SK-N-SH treated with all-trans-retinoic acid at 6 μM for 48 hours (cell line): ENCODE results near the gene C9.

Experiments
- ATAC-seq: fragments of 200-7000 bp; cut with Tn5 transposase; 3 replicates; pipeline ENCODE4 v1.9.1; 2020; ENCODE audit warnings: mild to moderate bottlenecking, moderate library complexity
- ARNTL ChIP-seq: fragments of 450-650 bp; formaldehyde crosslinking; IDR thresholded peaks from 2 replicates; pipeline ENCODE4 v1.5.0; 2020; ENCODE audit warnings: low read depth, mild to moderate bottlenecking, moderate library complexity, borderline replicate concordance
- BACH2 ChIP-seq: fragments of 250-450 bp; sonication (Bioruptor Pico); IDR thresholded peaks from 2 replicates; pipeline ENCODE4 v1.9.0; 2021; ENCODE audit warnings: mild to moderate bottlenecking, borderline replicate concordance
- CREB5 ChIP-seq: fragments of 250-450 bp; sonication (Bioruptor Pico); IDR thresholded peaks from 2 replicates; pipeline ENCODE4 v1.5.1; 2020; ENCODE audit warnings: low read depth, mild to moderate bottlenecking, moderate library complexity
- CSDC2 ChIP-seq: fragments of 250-450 bp; sonication (Bioruptor Pico); IDR thresholded peaks from 2 replicates; pipeline ENCODE4 v1.5.0; 2020; ENCODE audit warnings: mild to moderate bottlenecking, moderate library complexity
- CSRNP3 ChIP-seq: fragments of 250-450 bp; sonication (Bioruptor Pico); IDR thresholded peaks from 2 replicates; pipeline ENCODE4 v1.5.1; 2021; ENCODE audit warnings: mild to moderate bottlenecking, moderate library complexity
- GLIS3 ChIP-seq: fragments of 250-450 bp; sonication (Bioruptor Pico); IDR thresholded peaks from 2 replicates; pipeline ENCODE4 v1.5.0; 2020; ENCODE audit warnings: mild to moderate bottlenecking, moderate library complexity
- ISL1 ChIP-seq: fragments of 250-450 bp; sonication (Bioruptor Pico); IDR thresholded peaks from 2 replicates; pipeline ENCODE4 v2.1.2; 2022; ENCODE audit warnings: mild to moderate bottlenecking, moderate library complexity
- OSR1 ChIP-seq: fragments of 250-450 bp; sonication (Bioruptor Pico); IDR thresholded peaks from 2 replicates; pipeline ENCODE4 v1.8.0; 2022; ENCODE audit warnings: moderate library complexity, mild to moderate bottlenecking, inconsistent platforms
- PATZ1 ChIP-seq: fragments of 250-450 bp; sonication (Bioruptor Pico); IDR thresholded peaks from 2 replicates; pipeline ENCODE4 v1.8.0; 2020; ENCODE audit warnings: mild to moderate bottlenecking, moderate library complexity, borderline replicate concordance
- PPARA ChIP-seq: fragments of 250-450 bp; sonication (Bioruptor Pico); IDR thresholded peaks from 2 replicates; pipeline ENCODE4 v1.5.0; 2020; ENCODE audit warnings: mild to moderate bottlenecking, borderline replicate concordance
- RARB ChIP-seq: fragments of 250-450 bp; sonication (Bioruptor Pico); IDR thresholded peaks from 2 replicates; pipeline ENCODE4 v1.8.0; 2021; ENCODE audit warnings: mild to moderate bottlenecking, moderate library complexity
- SNAI2 ChIP-seq: fragments of 250-450 bp; sonication (Bioruptor Pico); IDR thresholded peaks from 2 replicates; pipeline ENCODE4 v1.5.0; 2020; ENCODE audit warnings: mild to moderate bottlenecking, moderate library complexity
- TCF4 ChIP-seq: fragments of 250-450 bp; sonication (Bioruptor Pico); IDR thresholded peaks from 2 replicates; pipeline ENCODE4 v1.8.0; 2021; ENCODE audit warnings: mild to moderate bottlenecking, moderate library complexity, borderline replicate concordance
- TOX ChIP-seq: fragments of 250-450 bp; sonication (Bioruptor Pico); IDR thresholded peaks from 2 replicates; pipeline ENCODE4 v1.8.0; 2021; ENCODE audit warnings: mild to moderate bottlenecking, moderate library complexity, borderline replicate concordance
- ZC3H10 ChIP-seq: fragments of 250-450 bp; sonication (Bioruptor Pico); IDR thresholded peaks from 2 replicates; pipeline ENCODE4 v1.5.1; 2021; ENCODE audit warnings: mild to moderate bottlenecking, moderate library complexity
- ZFP3 ChIP-seq: fragments of 250-450 bp; sonication (Bioruptor Pico); IDR thresholded peaks from 2 replicates; pipeline ENCODE4 v1.5.0; 2020; ENCODE audit warnings: mild to moderate bottlenecking, moderate library complexity
- ZFP30 ChIP-seq: fragments of 450-650 bp; formaldehyde crosslinking; IDR thresholded peaks from 2 replicates; pipeline ENCODE4 v1.5.0; 2022; ENCODE audit warnings: mild to moderate bottlenecking, moderate library complexity
- ZNF565 ChIP-seq: fragments of 450-650 bp; formaldehyde crosslinking; conservative IDR thresholded peaks from 2 replicates; pipeline ENCODE4 v1.5.0; 2020; ENCODE audit warnings: low read depth, mild to moderate bottlenecking, moderate library complexity
- ZNF70 ChIP-seq: fragments of 450-650 bp; formaldehyde crosslinking; IDR thresholded peaks from 2 replicates; pipeline ENCODE4 v1.5.0; 2020; ENCODE audit warnings: mild to moderate bottlenecking, moderate library complexity
- ZNF8 ChIP-seq: fragments of 450-650 bp; formaldehyde crosslinking; IDR thresholded peaks from 2 replicates; pipeline ENCODE4 v1.5.0; 2020; ENCODE audit warnings: mild to moderate bottlenecking, moderate library complexity
- TF ChIP-seq, protein P1 (sequence below): fragments of 250-450 bp; sonication (Bioruptor Pico); IDR thresholded peaks from 2 replicates; pipeline ENCODE4 v1.5.0; 2020; ENCODE audit warnings: mild to moderate bottlenecking, moderate library complexity
- TF ChIP-seq, protein P2 (sequence below): fragments of 250-450 bp; sonication (Bioruptor Pico); IDR thresholded peaks from 2 replicates; pipeline ENCODE4 v1.8.0; 2021; ENCODE audit warnings: low read depth, mild to moderate bottlenecking, moderate library complexity, borderline replicate concordance

C9 gene

GRCh38 chr5:39369123-39369815 lies 5.0 kb upstream of the C9 start (continued):
- TF ChIP-seq CREB5 (CRISPR knock-in tag), result no peak
- TF ChIP-seq SNAI2, result no peak
- TF ChIP-seq ZNF8, result no peak
- TF ChIP-seq PPARA (CRISPR knock-in tag), result no peak
- no peak for TF ChIP-seq RARB
- no peak for TF ChIP-seq ZC3H10 (CRISPR knock-in tag)
- TF ChIP-seq ZFP3 (CRISPR knock-in tag), result no peak
- TF ChIP-seq ZFP30 (CRISPR knock-in tag), result no peak
- TF ChIP-seq TCF4, result no peak

- ATAC-seq, result no peak
- no peak for TF ChIP-seq RARB
- TF ChIP-seq BACH2 (CRISPR knock-in tag), result no peak
These were observed 3.8 kb upstream of the C9 start for GRCh38 chr5:39368116-39368515.

- TF ChIP-seq ARNTL (CRISPR knock-in tag) (no peak), OSR1 (CRISPR knock-in tag) (no peak), TCF4 (no peak), BACH2 (CRISPR knock-in tag) (no peak)
- no peak for ATAC-seq
These were observed 3.4 kb upstream of the C9 start for GRCh38 chr5:39367711-39368110.

DNA sequence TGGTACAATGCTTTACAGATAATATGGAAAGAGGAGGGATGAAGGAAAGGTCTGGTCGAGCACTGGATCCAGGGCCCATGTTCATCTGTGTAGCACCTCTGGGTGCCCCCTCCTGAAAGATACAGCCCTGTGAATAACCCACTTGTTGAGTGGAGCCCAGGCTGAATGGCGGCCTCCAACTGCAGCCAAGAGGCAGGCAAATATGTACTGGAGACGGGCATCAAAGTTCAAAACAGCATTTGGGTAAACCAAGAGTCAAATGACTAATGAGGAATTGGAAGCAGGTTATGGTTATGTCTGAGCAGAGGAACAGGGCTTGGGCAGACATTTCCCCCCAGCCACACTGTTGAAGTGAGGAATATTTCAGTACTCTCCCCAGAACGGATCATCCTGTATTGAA lies 1.1 kb downstream of the C9 start:
- no peak for ATAC-seq
- no peak for TF ChIP-seq CSRNP3 (CRISPR knock-in tag)
- no peak for TF ChIP-seq PPARA (CRISPR knock-in tag)
- no peak for TF ChIP-seq TCF4
- TF ChIP-seq RARB, result no peak
- no peak for TF ChIP-seq GLIS3 (CRISPR knock-in tag)
- no peak for TF ChIP-seq ZFP3 (CRISPR knock-in tag)
- TF ChIP-seq ZNF565 (CRISPR knock-in tag), result no peak
- TF ChIP-seq ARNTL (CRISPR knock-in tag), result no peak
- TF ChIP-seq, protein P1, sequence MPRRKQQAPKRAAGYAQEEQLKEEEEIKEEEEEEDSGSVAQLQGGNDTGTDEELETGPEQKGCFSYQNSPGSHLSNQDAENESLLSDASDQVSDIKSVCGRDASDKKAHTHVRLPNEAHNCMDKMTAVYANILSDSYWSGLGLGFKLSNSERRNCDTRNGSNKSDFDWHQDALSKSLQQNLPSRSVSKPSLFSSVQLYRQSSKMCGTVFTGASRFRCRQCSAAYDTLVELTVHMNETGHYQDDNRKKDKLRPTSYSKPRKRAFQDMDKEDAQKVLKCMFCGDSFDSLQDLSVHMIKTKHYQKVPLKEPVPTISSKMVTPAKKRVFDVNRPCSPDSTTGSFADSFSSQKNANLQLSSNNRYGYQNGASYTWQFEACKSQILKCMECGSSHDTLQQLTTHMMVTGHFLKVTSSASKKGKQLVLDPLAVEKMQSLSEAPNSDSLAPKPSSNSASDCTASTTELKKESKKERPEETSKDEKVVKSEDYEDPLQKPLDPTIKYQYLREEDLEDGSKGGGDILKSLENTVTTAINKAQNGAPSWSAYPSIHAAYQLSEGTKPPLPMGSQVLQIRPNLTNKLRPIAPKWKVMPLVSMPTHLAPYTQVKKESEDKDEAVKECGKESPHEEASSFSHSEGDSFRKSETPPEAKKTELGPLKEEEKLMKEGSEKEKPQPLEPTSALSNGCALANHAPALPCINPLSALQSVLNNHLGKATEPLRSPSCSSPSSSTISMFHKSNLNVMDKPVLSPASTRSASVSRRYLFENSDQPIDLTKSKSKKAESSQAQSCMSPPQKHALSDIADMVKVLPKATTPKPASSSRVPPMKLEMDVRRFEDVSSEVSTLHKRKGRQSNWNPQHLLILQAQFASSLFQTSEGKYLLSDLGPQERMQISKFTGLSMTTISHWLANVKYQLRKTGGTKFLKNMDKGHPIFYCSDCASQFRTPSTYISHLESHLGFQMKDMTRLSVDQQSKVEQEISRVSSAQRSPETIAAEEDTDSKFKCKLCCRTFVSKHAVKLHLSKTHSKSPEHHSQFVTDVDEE (CRISPR knock-in tag), result no peak
- no peak for TF ChIP-seq ISL1 (CRISPR knock-in tag)
- TF ChIP-seq ZNF8, result no peak
- no peak for TF ChIP-seq CSDC2 (CRISPR knock-in tag)
- no peak for TF ChIP-seq TOX (CRISPR knock-in tag)
- TF ChIP-seq PATZ1 (CRISPR knock-in tag), result no peak
- no peak for TF ChIP-seq SNAI2
- no peak for TF ChIP-seq ZNF70 (CRISPR knock-in tag)
- TF ChIP-seq, protein P2, sequence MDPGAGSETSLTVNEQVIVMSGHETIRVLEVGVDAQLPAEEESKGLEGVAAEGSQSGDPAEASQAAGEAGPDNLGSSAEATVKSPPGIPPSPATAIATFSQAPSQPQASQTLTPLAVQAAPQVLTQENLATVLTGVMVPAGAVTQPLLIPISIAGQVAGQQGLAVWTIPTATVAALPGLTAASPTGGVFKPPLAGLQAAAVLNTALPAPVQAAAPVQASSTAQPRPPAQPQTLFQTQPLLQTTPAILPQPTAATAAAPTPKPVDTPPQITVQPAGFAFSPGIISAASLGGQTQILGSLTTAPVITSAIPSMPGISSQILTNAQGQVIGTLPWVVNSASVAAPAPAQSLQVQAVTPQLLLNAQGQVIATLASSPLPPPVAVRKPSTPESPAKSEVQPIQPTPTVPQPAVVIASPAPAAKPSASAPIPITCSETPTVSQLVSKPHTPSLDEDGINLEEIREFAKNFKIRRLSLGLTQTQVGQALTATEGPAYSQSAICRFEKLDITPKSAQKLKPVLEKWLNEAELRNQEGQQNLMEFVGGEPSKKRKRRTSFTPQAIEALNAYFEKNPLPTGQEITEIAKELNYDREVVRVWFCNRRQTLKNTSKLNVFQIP, result no peak
